Measurements from ENCODE around the gene KCNJ5. TPM values are rescaled to one million over a fixed set of nuclear protein-coding genes. Genes with fewer than 3 reads are reported as not detected.

The KCNJ5 gene
- total RNA-seq, 1 experiment from 2014 or later = 0.17 TPM

- H3K9ac ChIP-seq (ENCODE audit: low read length) = no peak overlapping the region
- ChIA-PET CTCF (no interaction called here), RAD21 (ENCODE audit: low non-redundant PET in 1 of 2, low total read pairs in 2 of 2, uncharacterized antibody in 2 of 2, unreplicated experiment in 2 of 2) (no interaction called here), POLR2A (no interaction called here)
- H3K9me3 ChIP-seq (ENCODE audit: control insufficient read depth in 1 of 2, insufficient read depth in 1 of 2, low read depth in 1 of 2, low read length in 2 of 2) = no peaks in the 10 kb centered on the region
- no peak for DNase-seq (ENCODE audit: low read depth, low spot score)
- H3K27me3 ChIP-seq (ENCODE audit: insufficient read depth, low read length) = no peaks in the 10 kb centered on the region
- no peaks in the 10 kb centered on the region for H3K9me2 ChIP-seq (ENCODE audit: insufficient read depth)
- ATAC-seq = no peak
- H4K20me1 ChIP-seq (ENCODE audit: insufficient read depth) = no peaks in the 10 kb centered on the region
- H3K36me3 ChIP-seq (ENCODE audit: control insufficient read depth in 1 of 2, insufficient read depth in 2 of 2, low read length in 2 of 2) = no peaks in the 10 kb centered on the region
- H3K4me3 ChIP-seq (replicated peaks in 1 of 2; ENCODE audit: low read depth in 1 of 2, low read length in 2 of 2) = no peak overlapping the region
- no peaks in the 10 kb centered on the region for H3K79me2 ChIP-seq (ENCODE audit: insufficient read depth, low read length)
- H2AFZ ChIP-seq (ENCODE audit: low read depth, low read length, poor library complexity, severe bottlenecking) = no peak overlapping the region
- intact Hi-C loops (cut with micrococcal nuclease) = no loop called here
- no peaks in the 10 kb centered on the region for H3K4me1 ChIP-seq (ENCODE audit: control insufficient read depth in 1 of 2, insufficient read depth in 2 of 2, low read length in 2 of 2)
- no TSS peak for BruUV-seq (replicated peaks)
- no peak overlapping the region for H3K27ac ChIP-seq (ENCODE audit: low read depth, low read length)
- no peak overlapping the region for H3K4me2 ChIP-seq (ENCODE audit: low read length)
- TF ChIP-seq SIN3A (IDR thresholded peaks at IDR 0.05; ENCODE audit: low read depth) = no peak
- TF ChIP-seq POLR2AphosphoS5 (IDR thresholded peaks at IDR 0.05; ENCODE audit: low read depth, low read length) = no peak
- no peak for TF ChIP-seq ZBTB33 (IDR thresholded peaks at IDR 0.05; ENCODE audit: extremely low read depth, insufficient replicate concordance, low read length)
- no peak for TF ChIP-seq CBX3 (IDR thresholded peaks at IDR 0.05; ENCODE audit: low read depth)
- TF ChIP-seq REST (IDR thresholded peaks at IDR 0.05; ENCODE audit: low read depth) = no peak
- no peak for TF ChIP-seq ZFX (IDR thresholded peaks at IDR 0.05)
- no peak for TF ChIP-seq TCF7L2 (IDR thresholded peaks at IDR 0.05; ENCODE audit: borderline replicate concordance, extremely low read depth, insufficient read depth, insufficient read length)
- no peak for TF ChIP-seq FOSL1 (IDR thresholded peaks at IDR 0.05; ENCODE audit: low read depth)
- no peak for TF ChIP-seq EZH2 (IDR thresholded peaks at IDR 0.05)
- no peak for TF ChIP-seq CTCF (IDR thresholded peaks at IDR 0.05 in 2 of 3, conservative IDR thresholded peaks at IDR 0.05 in 1 of 3; ENCODE audit: borderline replicate concordance in 1 of 3, insufficient read depth in 1 of 3, low read depth in 2 of 3, low read length in 2 of 3)
- TF ChIP-seq MAX (IDR thresholded peaks at IDR 0.05) = no peak
- TF ChIP-seq SRF (IDR thresholded peaks at IDR 0.05; ENCODE audit: low read depth) = no peak
- no peak for TF ChIP-seq ATF3 (IDR thresholded peaks at IDR 0.05)
- TF ChIP-seq YY1 (IDR thresholded peaks at IDR 0.05; ENCODE audit: extremely low read depth, insufficient replicate concordance, low read depth, low read length) = no peak
- TF ChIP-seq POLR2A (IDR thresholded peaks at IDR 0.05; ENCODE audit: borderline replicate concordance, extremely low read depth, insufficient read depth, insufficient read length) = no peak
- no peak for TF ChIP-seq CEBPB (IDR thresholded peaks at IDR 0.05; ENCODE audit: low read depth)
- TF ChIP-seq SP1 (IDR thresholded peaks at IDR 0.05; ENCODE audit: low read depth) = no peak
- TF ChIP-seq JUND (IDR thresholded peaks at IDR 0.05) = no peak
- no peak for TF ChIP-seq EZH2phosphoT487 (IDR thresholded peaks at IDR 0.05; ENCODE audit: borderline replicate concordance)
Measured at GRCh38 chr11:128914216-128915148, 23.3 kb downstream of the KCNJ5 start.
